Measurements from ENCODE around the gene CCHCR1.

The CCHCR1 gene

GRCh38 chr6:31113861-31114540 lies 43.6 kb downstream of the CCHCR1 start:
- DNase-seq, result no peak
- H3K27me3 Mint-ChIP-seq (ENCODE audit: low read depth, poor library complexity), result peaks cover 26% of the 10 kb centered on the region

GRCh38 chr6:31112478-31112877 lies 45.1 kb downstream of the CCHCR1 start, which contains the start of gene C6orf15:
Gene C6orf15, minus strand, starts transcription at chr6:31112575. Its CDS starts 20 bp downstream, at chr6:31112555.
- no peak within 1 kb of the TSS for H3K4me3 Mint-ChIP-seq
- peaks cover 34% of the 10 kb centered on the region for H3K27me3 Mint-ChIP-seq (ENCODE audit: low read depth, poor library complexity)
- no peaks in the 10 kb centered on the region for H3K36me3 Mint-ChIP-seq (ENCODE audit: low read depth)
- H3K4me1 Mint-ChIP-seq, result peaks cover 39% of the 10 kb centered on the region
- no peak within 1 kb of the TSS for H3K27ac Mint-ChIP-seq
- no peak for DNase-seq
- no peak for TF ChIP-seq CTCF (IDR thresholded peaks at IDR 0.05)
- no peaks in the 10 kb centered on the region for H3K9me3 Mint-ChIP-seq

More at GRCh38 chr6:31113861-31114540, 43.6 kb downstream of the CCHCR1 start:
- Mint-ChIP-seq H3K27ac (no peak overlapping the region), H3K4me3 (no peak overlapping the region), H3K4me1 (peaks cover 39% of the 10 kb centered on the region), H3K9me3 (no peaks in the 10 kb centered on the region), H3K36me3 (ENCODE audit: low read depth) (no peaks in the 10 kb centered on the region)
- no peak for TF ChIP-seq CTCF (IDR thresholded peaks at IDR 0.05)

- H3K4me1 Mint-ChIP-seq, result peaks cover 32% of the 10 kb centered on the region
- TF ChIP-seq CTCF (IDR thresholded peaks at IDR 0.05), result no peak
- no peak for DNase-seq
- no peaks in the 10 kb centered on the region for H3K9me3 Mint-ChIP-seq
- H3K27ac Mint-ChIP-seq, result no peak overlapping the region
- H3K36me3 Mint-ChIP-seq (ENCODE audit: low read depth), result no peaks in the 10 kb centered on the region
- no peak overlapping the region for H3K4me3 Mint-ChIP-seq
- H3K27me3 Mint-ChIP-seq (ENCODE audit: low read depth, poor library complexity), result peaks cover 34% of the 10 kb centered on the region
These were observed 45.9 kb downstream of the CCHCR1 start for GRCh38 chr6:31111712-31112111.

- no peak for TF ChIP-seq CTCF (IDR thresholded peaks at IDR 0.05)
- H3K27ac Mint-ChIP-seq, result no peak overlapping the region
These were observed 46.6 kb downstream of the CCHCR1 start for GRCh38 chr6:31110825-31111582.

GRCh38 chr6:31107052-31107451 lies 50.5 kb downstream of the CCHCR1 start:
- Mint-ChIP-seq H3K36me3 (ENCODE audit: low read depth) (no peaks in the 10 kb centered on the region), H3K4me1 (peaks cover 14% of the 10 kb centered on the region), H3K27ac (no peak overlapping the region), H3K4me3 (no peak overlapping the region), H3K9me3 (no peaks in the 10 kb centered on the region), H3K27me3 (ENCODE audit: low read depth, poor library complexity) (peaks cover 31% of the 10 kb centered on the region)
- DNase-seq, result no peak
- no peak for TF ChIP-seq CTCF (IDR thresholded peaks at IDR 0.05)

More at GRCh38 chr6:31110825-31111582, 46.6 kb downstream of the CCHCR1 start:
- no peak overlapping the region for H3K4me3 Mint-ChIP-seq
- H3K36me3 Mint-ChIP-seq (ENCODE audit: low read depth), result no peaks in the 10 kb centered on the region
- H3K4me1 Mint-ChIP-seq, result peaks cover 33% of the 10 kb centered on the region
- H3K27me3 Mint-ChIP-seq (ENCODE audit: low read depth, poor library complexity), result peaks cover 34% of the 10 kb centered on the region
- no peaks in the 10 kb centered on the region for H3K9me3 Mint-ChIP-seq
- no peak for DNase-seq
